ENCODE data around the gene ESR2.

DNA sequence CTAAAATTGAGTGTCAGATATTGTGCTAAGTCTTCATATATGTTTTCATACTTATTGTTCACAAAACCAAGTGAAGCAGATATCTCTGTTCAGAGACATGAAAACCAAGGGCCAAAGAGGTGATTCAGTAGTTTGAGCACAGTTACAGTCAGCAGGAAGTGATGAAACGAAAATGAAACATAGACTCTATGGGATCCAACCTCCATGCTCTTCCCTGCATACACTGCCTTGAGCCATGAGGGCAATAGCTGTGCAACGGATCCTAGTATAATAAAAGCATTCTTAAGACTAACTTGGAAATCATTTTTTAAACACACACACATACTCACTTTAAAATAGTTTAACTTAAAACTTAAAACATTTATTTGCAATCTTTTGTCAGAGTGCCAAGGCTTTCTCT is 27.9 kb downstream of the ESR2 start:
- TF ChIP-seq, protein P1, sequence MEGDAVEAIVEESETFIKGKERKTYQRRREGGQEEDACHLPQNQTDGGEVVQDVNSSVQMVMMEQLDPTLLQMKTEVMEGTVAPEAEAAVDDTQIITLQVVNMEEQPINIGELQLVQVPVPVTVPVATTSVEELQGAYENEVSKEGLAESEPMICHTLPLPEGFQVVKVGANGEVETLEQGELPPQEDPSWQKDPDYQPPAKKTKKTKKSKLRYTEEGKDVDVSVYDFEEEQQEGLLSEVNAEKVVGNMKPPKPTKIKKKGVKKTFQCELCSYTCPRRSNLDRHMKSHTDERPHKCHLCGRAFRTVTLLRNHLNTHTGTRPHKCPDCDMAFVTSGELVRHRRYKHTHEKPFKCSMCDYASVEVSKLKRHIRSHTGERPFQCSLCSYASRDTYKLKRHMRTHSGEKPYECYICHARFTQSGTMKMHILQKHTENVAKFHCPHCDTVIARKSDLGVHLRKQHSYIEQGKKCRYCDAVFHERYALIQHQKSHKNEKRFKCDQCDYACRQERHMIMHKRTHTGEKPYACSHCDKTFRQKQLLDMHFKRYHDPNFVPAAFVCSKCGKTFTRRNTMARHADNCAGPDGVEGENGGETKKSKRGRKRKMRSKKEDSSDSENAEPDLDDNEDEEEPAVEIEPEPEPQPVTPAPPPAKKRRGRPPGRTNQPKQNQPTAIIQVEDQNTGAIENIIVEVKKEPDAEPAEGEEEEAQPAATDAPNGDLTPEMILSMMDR (conservative IDR thresholded peaks at IDR 0.05 in 1 of 2, IDR thresholded peaks at IDR 0.05 in 1 of 2; ENCODE audit: extremely low read depth in 1 of 2, insufficient read depth in 1 of 2, low read depth in 1 of 2, low read length in 2 of 2) = no peak
- TF ChIP-seq EZH2 (IDR thresholded peaks at IDR 0.05; ENCODE audit: borderline replicate concordance, low read length) = no peak

Data from mammary epithelial cell (primary cell).